CD4-positive, alpha-beta T cell treated with Interleukin-6 at 100 ng/mL for 8 hours (primary cell): Measurements from ENCODE around the gene PIK3C2B.
"Not testable (repeated sequence)": the region's sequence is repeated elsewhere in the genome, so short reads cannot be mapped to it uniquely, and the experiment has no call there.

Experiments used
- DNase-seq: peaks from one replicate; pipeline ENCODE4 v3.0.0-alpha.2; 2020; ENCODE audit warnings: mixed read lengths, low spot score

The PIK3C2B gene, protein sequence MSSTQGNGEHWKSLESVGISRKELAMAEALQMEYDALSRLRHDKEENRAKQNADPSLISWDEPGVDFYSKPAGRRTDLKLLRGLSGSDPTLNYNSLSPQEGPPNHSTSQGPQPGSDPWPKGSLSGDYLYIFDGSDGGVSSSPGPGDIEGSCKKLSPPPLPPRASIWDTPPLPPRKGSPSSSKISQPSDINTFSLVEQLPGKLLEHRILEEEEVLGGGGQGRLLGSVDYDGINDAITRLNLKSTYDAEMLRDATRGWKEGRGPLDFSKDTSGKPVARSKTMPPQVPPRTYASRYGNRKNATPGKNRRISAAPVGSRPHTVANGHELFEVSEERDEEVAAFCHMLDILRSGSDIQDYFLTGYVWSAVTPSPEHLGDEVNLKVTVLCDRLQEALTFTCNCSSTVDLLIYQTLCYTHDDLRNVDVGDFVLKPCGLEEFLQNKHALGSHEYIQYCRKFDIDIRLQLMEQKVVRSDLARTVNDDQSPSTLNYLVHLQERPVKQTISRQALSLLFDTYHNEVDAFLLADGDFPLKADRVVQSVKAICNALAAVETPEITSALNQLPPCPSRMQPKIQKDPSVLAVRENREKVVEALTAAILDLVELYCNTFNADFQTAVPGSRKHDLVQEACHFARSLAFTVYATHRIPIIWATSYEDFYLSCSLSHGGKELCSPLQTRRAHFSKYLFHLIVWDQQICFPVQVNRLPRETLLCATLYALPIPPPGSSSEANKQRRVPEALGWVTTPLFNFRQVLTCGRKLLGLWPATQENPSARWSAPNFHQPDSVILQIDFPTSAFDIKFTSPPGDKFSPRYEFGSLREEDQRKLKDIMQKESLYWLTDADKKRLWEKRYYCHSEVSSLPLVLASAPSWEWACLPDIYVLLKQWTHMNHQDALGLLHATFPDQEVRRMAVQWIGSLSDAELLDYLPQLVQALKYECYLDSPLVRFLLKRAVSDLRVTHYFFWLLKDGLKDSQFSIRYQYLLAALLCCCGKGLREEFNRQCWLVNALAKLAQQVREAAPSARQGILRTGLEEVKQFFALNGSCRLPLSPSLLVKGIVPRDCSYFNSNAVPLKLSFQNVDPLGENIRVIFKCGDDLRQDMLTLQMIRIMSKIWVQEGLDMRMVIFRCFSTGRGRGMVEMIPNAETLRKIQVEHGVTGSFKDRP (N-terminal part only)

DNA sequence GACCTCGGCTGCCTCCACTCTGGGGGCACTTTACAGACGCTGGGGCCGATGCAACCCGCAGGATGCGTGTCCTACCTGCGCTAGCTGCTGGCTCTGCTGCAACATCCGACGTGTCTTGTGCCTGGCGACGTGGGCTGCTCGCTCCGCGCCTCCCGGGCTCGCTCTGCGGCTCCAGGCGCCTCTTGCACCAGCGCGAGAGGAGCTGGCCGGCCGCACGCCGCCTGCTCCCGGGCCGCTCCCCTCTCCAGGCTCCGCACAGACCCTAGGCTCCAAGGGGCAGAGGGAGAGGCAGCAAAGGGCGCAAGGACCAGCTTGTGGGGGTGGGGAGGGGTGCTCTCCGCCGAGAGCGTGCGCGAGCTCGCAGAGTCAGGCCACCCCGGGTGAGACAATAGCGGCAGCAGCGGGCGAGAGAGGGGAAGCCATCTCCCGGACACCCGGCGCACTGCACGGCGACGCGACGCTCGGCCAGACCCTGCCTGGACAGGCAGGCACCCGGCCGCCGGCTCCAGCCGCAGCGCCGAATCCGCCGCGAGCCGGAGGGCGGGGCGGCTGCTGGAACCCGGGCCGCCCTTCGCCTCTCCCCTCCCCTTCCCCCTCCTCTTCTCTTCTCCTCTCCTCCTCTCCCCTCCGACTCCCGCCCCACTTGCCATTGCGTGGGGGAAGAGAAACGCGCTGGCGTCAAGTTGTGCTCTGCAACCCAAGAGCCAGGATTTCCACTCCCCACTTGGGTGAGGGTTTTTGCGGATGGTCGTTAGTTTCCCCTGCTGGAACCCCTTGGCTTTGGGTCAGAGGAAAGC is at the start of gene PIK3C2B:
PIK3C2B (minus strand) TSS at position 525 of the 797 bp plus-strand sequence. CDS start 25,003 bp downstream, outside the sequence.
- peak; percentile 63 for DNase-seq

DNA sequence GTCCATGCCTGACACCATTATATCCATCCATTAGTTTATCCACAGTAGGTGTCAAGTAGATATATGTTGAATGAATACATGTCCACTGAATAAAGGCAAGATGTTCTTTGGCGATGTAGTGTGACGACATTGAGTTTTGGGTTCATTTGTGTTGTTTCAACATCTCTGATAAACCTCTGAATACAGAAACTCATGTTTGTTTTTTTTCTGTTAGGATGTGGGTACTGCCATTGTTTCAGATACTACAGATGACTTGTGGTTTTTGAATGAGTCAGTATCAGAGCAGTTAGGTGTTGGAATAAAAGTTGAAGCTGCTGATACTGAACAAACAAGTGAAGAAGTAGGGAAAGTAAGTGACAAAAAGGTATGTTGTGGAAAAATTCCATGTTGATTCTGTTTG is 49.7 kb upstream of the PIK3C2B start:
- DNase-seq, result peak; percentile 59

DNA sequence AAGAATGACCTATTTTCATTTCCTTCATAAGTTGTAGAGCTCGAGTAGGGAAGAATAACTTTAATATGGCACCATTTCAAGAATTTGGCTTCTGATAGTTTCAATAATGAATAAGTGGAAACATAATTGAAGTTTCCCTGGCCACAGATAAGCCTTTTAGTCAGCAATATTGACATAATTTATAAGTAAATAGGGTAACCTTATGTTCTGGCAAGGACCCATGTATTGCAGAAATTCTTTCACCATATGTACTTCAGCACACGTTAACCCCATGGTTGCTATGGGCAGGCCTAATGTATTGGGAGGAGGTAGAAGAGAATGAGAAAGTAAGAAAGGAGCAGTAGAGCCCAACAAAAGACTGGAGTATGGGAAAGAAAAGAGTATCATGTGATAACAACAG is 47.0 kb upstream of the PIK3C2B start:
- DNase-seq, result no peak

DNA sequence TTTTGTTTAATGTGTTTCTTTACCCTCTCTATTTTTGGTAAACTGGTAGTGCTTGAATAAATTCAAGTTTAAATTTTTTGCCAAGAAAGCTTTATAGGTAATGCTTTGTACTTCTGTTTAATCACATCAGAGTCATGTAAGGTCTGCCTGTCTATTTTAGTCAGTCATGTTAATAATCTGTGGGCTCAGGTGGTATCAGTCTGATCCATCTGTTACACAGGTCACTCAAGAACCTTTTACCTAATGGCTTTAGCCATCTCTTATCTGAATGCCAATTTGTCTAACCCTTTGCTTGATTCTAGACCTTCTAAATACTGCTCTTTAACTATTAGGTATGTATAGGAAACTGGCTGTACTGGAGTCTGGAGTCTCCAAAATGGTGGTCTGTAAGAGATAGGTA is 38.2 kb upstream of the PIK3C2B start:
- DNase-seq, result no peak

DNA sequence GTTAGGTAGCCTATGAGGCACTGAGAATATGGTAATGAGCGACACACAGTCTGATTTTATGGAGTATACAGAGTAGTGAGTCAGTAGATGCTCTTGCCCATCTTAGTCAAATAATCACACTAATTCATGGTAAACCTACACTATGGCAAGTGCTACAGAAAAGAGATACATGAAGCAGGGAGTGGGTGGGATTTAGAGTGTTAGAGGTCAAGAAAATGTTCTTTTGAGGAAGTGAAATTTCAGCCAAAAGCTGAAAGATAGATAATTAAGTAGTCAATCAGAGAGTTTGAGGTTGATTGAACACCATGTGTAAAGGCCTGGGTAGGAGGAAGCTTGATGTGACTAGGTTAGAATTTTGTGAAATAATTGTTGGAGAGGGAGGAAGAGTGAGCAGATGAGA is 36.3 kb upstream of the PIK3C2B start:
- DNase-seq, result no peak

DNA sequence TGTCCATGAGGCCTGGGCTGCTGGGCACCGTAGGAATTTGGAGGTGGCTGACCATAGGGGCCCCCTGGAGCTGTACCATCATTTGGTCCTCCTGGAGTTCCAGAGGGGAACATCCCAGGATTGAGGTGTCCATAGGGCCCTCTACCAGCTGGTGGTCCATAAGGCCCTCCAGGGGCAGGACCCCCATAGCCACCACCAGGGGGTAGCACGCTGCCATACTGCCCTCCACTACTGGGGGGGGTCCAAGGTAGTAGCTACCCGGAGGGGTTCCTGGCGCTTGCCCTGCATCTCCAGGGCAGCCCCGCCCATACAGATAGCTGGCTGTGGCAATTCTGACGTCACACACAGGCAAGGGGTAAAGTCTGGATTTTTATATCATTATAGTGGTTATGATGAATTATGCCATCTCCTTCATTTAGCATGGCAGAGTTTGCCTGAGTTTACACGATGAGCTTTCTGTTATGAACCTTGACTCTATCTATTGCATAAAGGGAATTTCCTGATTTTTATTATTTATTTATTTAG is 34.8 kb upstream of the PIK3C2B start:
- no peak for DNase-seq

DNA sequence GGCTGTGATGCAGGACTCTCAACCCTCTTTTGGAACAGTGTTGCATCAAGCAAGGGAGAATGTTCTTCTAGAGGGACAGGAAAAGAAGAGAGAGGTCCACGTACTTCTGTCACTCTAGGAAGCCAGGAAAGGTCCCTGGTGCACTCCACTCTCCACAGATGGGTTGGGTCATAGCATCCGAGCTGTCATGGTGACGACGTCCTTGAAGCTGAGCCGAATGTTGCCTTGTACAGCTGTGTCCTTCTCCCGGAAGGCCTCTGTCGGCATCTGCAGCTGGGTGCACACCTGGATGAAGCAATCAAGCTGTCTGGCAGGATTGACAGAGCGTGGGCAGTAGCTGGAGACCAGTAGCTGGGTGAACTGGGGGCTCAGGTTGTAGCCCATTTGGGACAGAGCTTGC is 34.1 kb upstream of the PIK3C2B start:
- DNase-seq, result no peak

DNA sequence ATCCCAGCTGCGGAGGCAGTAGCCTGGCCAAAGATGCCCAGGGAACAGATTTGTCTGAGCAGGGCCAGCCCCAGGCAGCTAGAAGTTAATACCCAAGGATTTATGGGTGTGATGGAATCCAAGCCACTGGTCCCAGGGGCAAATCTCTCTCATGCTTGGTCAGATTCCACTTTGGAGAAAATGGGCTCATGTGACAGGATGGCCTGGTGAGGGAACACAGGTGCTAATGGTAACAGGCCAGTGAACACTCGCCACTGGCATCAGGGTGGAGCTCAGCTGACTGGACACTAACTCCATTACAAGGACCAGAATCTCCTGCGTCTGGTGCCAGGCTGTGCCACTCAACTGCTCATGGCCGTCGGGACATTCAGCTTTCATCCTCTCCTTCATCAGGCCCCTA is 33.6 kb upstream of the PIK3C2B start:
- no peak for DNase-seq

DNA sequence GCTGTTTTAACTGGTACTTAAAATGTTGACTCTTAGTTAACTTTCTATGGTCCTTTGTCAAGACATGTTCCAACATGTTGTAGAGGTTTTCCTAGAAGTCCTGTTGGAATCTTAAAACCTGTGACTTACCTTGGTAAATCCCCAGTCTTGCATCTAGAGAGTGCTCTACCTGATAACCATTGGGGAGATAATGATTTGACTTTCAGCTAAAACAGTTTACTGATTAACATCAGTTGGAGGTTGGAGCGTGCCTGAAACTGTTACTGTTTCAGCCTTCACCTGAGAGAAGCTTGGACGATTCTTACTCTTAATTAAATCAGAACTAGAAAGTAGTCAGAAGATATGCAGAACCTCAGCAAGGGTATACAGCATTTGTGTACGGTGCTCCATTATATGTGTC is 30.4 kb upstream of the PIK3C2B start:
- DNase-seq, result no peak

DNA sequence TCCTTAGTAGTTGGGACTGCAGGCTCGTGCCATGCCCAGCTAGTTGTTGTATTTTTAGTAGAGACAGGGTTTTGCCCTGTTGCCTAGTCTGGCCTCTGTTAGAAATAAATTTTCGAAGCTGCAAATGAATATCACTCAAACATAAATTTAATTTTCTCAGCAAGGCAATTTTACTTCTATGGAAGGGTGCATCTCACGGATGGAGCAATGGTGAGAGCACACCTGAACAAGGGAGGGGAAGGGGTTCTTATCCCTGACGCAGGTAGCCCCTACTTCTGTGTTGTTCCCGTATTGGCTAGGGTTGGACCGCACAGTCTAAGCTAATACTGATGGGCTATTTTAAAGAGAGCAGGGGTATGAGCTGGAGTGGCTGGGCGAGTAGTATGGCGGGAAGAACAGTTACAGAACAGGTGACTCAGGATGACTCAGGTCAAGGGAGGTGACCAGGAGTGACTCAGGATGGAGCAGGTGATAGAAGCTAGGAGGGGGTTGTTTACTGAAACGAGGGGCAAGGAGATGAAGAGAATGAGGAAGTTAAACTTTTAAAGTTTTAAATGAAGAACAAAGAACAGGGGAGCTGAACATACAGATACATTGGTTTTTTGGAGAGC is 29.1 kb upstream of the PIK3C2B start:
- DNase-seq, result no peak

DNA sequence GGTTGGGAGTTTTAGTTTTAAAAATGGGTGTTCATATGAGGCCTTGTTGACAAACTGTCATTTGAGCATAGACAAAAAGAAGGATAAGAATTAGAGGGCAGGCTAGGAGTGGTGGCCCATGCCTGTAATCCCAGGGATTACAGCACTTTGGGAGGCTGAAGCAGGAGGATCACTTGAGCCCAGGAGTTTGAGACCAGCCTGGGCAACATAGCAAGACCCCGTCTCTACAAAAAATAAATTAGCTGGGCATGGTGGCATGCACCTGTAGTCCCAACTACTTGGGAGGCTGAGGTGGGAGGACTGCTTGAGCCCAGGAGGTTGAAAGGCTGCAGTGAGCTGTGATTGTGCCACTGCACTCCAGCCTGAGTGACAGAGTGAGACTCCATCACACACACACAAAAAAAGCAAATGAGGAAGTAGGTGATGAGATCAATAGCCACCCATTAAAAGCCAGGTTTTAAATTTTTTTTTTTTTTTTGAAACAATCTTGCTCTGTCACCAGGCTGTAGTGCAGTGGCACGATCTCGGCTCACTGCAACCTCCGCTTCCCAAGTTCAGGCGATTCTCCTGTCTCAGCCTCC is 27.4 kb upstream of the PIK3C2B start:
- DNase-seq, result not testable (repeated sequence)

DNA sequence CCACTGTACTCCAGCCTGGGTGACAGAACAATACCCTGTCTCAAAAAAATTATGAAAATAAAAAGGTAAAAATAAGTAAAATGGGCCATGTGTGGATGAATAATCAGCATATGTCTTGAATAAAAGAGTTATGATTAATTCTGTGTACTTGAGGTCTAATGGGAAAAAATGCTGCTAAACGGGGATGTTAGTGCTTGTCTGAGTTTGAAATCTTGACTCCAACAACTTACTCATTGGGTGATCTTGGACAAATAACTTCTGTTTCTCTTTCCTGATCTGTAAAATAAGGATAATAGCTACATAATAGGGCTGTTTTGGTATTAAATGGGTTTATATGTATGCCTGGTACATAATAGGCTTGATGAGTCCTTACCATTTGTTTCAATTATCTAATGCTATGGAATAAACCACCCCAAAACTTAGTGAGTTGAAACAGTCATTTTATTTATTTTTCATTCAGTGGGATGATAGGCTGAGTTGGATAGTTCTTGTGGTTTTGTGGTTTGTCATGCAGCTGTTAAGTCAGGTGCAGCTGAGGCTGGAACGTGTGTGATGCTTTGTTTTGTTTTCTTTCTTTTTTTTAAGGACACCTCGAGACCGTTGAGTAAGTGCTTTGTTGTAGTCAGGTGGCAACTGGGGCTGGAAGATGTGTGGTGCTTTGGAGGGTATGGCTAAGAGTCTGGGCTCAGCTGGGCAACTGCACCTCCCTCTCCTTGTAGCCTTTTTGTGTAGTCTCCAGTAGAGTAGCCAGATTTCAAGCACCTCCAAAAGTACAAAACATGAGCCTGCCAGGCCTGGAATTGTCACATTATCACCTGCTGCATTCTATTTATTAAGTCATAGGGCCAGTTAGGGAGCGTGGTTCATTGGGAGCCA is 26.5 kb upstream of the PIK3C2B start:
- peak; percentile 82 for DNase-seq

DNA sequence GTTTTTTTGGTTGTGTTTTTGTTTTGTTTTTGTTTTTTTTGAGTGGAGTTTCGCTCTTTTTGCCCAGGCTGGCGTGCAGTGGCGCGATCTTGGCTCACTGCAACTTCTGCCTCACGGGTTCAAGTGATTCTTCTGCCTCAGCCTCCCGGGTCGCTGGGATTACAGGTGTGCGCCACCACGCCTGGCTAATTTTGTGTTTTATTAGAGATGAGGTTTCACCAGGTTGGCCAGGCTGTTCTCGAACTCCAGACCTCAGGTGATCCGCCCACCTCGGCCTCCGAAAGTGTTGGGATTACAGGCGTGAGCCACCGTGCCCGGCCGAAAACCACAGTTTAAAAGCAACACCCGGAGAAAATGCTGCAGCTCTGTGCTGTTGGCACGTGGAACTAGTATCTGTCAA is 22.8 kb upstream of the PIK3C2B start:
- DNase-seq, result not testable (repeated sequence)

DNA sequence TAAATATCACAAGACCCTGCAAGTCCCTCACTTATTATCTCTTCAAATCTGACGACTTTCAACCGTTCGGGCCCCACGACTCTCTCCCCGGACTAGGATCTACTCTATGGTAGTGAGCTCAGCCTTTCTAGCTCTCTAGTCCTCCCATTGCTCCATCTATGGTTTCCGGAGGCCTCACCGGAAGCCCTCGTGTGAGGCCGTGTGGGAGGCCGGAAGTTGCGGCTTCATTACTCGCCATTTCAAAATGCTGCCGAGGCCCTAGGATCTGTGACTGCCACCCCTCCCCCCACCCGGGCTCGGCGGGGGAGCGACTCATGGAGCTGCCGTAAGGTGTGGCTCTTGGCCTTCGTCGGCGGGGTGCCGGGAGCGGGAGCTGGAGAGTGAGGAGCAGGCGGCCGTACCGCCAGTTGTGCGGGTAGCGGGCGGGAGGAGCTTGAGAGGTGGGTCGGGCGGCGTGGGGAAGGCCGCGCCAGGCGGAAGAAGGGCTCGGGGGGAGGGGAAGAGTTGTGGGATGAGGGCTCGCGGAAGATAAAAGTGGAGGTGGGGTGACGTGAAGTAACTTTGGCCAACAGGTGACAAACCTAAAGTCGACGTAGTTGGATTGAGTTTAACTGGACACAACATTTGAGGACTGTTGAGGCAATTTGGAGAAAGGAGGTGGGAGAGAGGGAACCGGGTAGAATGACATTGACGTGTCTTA is 21.7 kb upstream of the PIK3C2B start, which contains the start of gene MDM4:
MDM4 (plus strand) TSS at position 227 of the 700 bp plus-strand sequence. CDS start 9,113 bp downstream, outside the sequence.
- peak; percentile 94 for DNase-seq

DNA sequence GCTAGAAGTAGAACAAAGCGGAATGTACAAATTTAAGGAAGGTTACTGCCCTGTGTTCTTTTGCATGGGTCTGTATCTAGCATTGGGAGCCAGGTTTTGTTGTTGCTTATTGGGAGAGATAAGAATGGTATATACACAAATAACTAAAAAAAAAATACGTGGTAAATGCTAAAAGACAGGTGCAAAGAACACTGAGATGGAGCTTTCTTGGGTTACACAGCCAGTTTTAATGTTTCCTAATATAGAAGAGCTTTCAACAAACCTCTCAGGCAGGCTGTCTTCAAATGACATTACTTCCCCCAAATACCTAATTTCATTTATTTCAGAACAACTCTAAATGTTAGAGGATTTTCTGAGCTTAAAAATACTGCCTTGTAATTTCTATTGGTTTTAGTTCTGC is 20.2 kb upstream of the PIK3C2B start:
- DNase-seq, result no peak

DNA sequence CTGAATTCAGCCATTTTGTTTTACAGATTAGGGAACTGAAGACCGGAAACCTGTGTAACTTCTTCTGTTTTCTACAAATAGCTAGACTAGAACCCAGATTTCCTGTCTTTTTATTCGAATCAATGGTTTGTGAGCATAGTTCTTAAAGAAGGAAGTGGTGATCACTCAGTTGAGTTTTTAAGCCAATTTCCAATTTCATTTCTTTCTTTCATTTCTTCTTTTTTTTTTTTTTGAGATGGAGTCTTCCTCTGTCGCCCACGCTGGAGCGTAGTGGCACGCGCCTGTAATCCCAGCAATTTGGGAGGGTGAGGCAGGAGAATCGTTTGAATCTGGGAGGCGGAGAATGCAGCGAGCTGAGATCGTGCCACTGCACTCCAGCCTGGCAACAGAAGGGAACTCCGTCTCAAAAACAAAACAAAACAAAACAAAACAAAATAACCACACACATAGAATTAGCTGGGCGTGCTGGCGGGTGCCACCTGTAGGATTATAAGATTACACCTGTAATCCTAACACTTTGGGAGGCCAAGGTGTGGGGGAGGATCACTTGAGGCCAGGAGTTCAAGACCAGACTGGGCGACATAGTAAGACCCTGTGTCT is 18.6 kb upstream of the PIK3C2B start:
- DNase-seq, result peak; percentile 61

DNA sequence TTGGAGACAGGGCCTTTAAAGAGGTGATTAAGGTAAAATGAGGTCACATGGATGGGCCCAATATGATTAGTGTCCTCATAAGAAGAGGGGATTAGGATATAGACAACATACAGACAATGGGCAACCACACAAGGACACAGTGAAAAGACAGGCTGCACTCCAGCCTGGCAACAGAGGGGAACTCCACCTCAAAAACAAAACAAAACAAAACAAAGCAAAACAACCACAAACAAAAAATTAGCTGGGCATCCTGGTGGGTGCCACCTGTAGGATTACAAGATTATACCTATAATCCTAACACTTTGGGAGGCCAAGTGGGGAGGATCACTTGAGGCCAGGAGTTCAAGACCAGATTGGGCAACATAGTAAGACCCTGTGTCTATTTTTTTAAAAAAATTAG is 16.8 kb upstream of the PIK3C2B start:
- no peak for DNase-seq

DNA sequence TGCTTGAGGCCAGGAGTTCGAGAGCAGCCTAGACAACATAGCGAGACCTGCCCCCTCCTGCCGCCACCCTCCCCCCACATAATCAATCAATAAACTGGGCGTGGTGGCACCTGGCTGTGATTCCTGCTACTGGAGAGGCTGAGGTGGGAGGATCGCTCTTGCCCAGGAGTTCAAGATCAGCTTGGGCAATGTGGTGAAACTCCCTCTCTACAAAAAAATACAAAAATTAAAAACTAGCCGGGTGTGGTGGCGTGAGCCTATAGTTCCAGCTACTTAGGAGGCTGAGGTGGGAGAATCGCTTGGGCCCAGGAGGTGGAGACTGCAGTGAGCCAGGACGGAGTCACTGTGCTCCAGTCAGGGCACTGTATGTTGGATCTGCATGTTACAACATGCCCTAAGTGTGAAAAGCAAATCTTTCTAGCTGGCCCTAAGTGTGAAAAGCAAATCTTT is 14.6 kb upstream of the PIK3C2B start:
- no peak for DNase-seq
